Ishikawa (cell line): ENCODE measurements around the gene AGAP3.

Experiments used
- CEBPB ChIP-seq: IDR thresholded peaks from 2 replicates; pipeline ENCODE4 v1.6.1; 2012
- CREB1 ChIP-seq: IDR thresholded peaks from 2 replicates; pipeline ENCODE4 v1.6.1; 2012; ENCODE audit warnings: low read depth
- EGR1 ChIP-seq: IDR thresholded peaks from 2 replicates; pipeline ENCODE4 v1.6.1; 2012
- EP300 ChIP-seq: IDR thresholded peaks from 2 replicates; pipeline ENCODE4 v1.6.1; 2012; ENCODE audit warnings: borderline replicate concordance
- FOXM1 ChIP-seq: IDR thresholded peaks from 2 replicates; pipeline ENCODE4 v1.6.1; 2012; ENCODE audit warnings: low read depth, borderline replicate concordance
- MAX ChIP-seq: IDR thresholded peaks from 2 replicates; pipeline ENCODE4 v1.6.1; 2012
- NFIC ChIP-seq: IDR thresholded peaks from 2 replicates; pipeline ENCODE4 v1.6.1; 2012
- RAD21 ChIP-seq: IDR thresholded peaks from 2 replicates; pipeline ENCODE4 v1.6.1; 2012; ENCODE audit warnings: low read depth
- REST ChIP-seq: IDR thresholded peaks from 2 replicates; pipeline ENCODE4 v1.6.1; 2012; ENCODE audit warnings: low read depth, mild to moderate bottlenecking
- TAF1 ChIP-seq: IDR thresholded peaks from 2 replicates; pipeline ENCODE4 v1.6.1; 2012; ENCODE audit warnings: low read depth, mild to moderate bottlenecking
- TCF12 ChIP-seq: IDR thresholded peaks from 2 replicates; pipeline ENCODE4 v1.6.1; 2012; ENCODE audit warnings: low read depth
- TEAD4 ChIP-seq: IDR thresholded peaks from 2 replicates; pipeline ENCODE4 v1.6.1; 2012
- USF1 ChIP-seq: IDR thresholded peaks from 2 replicates; pipeline ENCODE4 v1.6.1; 2012
- YY1 ChIP-seq: IDR thresholded peaks from 2 replicates; pipeline ENCODE4 v1.6.1; 2012; ENCODE audit warnings: low read depth
- ZBTB7A ChIP-seq: IDR thresholded peaks from 2 replicates; pipeline ENCODE4 v1.6.1; 2012; ENCODE audit warnings: low read depth

Gene AGAP3

GRCh38 chr7:151119055-151119415 is 32.8 kb downstream of the AGAP3 start:
- no peak for TF ChIP-seq TEAD4
- TF ChIP-seq EGR1, result no peak
- TF ChIP-seq YY1, result no peak
- no peak for TF ChIP-seq EP300
- no peak for TF ChIP-seq FOXM1
- no peak for TF ChIP-seq CEBPB
- TF ChIP-seq MAX, result no peak
- TF ChIP-seq TAF1, result no peak
- TF ChIP-seq USF1, result no peak

- TF ChIP-seq ZBTB7A (no peak), CREB1 (no peak), NFIC (no peak), EGR1 (no peak), TCF12 (no peak), YY1 (no peak), FOXM1 (no peak), TEAD4 (no peak), MAX (no peak), CEBPB (no peak), EP300 (no peak), USF1 (no peak), RAD21 (no peak), TAF1 (no peak), REST (no peak)
Measured at GRCh38 chr7:151119902-151120301, 33.6 kb downstream of the AGAP3 start.

GRCh38 chr7:151120896-151121295 is 34.6 kb downstream of the AGAP3 start:
- TF ChIP-seq FOXM1 (no peak), USF1 (no peak), RAD21 (no peak), NFIC (no peak)

GRCh38 chr7:151121380-151122170 is 35.3 kb downstream of the AGAP3 start:
- TF ChIP-seq CEBPB, result no peak
- TF ChIP-seq REST, result peak; percentile 29; the same call in 1 of the 2 replicates
- TF ChIP-seq YY1, result no peak

GRCh38 chr7:151122276-151122675 is 36.0 kb downstream of the AGAP3 start:
- TF ChIP-seq CREB1 (no peak), USF1 (no peak), TAF1 (no peak), EGR1 (no peak), NFIC (no peak), CEBPB (no peak), YY1 (no peak), TEAD4 (no peak)

- no peak for TF ChIP-seq CEBPB
- TF ChIP-seq RAD21, result no peak
- no peak for TF ChIP-seq REST
- TF ChIP-seq TEAD4, result no peak
Measured at GRCh38 chr7:151122796-151123157, 36.5 kb downstream of the AGAP3 start.
